ENCODE data around the gene SFXN5. TPM values are rescaled to one million over a fixed set of nuclear protein-coding genes. Genes with fewer than 3 reads are reported as not detected.
"Not testable (repeated sequence)": the region's sequence is repeated elsewhere in the genome, so short reads cannot be mapped to it uniquely, and the experiment has no call there.

Gene SFXN5, protein sequence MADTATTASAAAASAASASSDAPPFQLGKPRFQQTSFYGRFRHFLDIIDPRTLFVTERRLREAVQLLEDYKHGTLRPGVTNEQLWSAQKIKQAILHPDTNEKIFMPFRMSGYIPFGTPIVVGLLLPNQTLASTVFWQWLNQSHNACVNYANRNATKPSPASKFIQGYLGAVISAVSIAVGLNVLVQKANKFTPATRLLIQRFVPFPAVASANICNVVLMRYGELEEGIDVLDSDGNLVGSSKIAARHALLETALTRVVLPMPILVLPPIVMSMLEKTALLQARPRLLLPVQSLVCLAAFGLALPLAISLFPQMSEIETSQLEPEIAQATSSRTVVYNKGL
- total RNA-seq: 10 to 100 TPM in 1 of 2 donors, 1 to 10 TPM in 1; 7.6 to 10.3 TPM

DNA sequence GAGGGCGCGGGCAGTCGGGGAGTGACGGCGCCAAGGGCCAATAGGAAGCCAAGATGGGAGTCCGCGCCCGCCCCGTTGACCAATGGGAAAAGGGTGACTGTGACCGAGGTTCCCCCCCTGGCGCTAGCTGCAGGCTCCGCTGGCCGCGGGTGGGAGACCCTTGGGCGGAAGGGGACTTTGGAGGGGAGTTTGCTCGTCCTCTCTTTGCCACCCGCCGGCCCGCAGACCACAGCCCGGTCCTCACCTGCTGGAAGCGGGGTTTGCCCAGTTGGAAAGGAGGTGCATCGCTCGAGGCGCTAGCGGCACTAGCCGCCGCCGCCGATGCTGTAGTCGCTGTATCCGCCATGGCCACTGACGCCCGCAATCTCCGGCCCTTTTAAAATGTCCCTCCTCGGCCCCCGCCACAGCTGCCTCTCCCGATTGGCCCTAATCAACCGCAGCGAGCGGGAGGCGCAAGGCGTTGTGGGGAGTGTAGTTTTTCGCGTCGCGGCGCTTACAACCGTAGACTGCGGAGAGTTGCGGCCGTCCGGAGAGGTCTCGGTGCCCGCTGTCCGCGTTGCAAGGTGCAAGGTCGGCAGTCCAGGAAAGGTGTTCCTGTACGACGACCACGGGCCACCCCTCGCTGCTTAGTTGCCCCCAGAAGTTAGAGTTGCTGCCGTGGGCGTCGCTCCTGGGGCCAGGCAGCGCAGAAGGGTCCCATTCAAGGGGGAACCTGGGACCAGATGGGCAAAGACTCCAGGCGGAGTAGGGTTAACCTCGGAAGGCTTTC is at the start of gene SFXN5:
Gene SFXN5 (minus strand): TSS at position 353 of the 769 bp plus-strand sequence. CDS start 7 bp downstream, at position 346.
- ATAC-seq (replicated peaks): peak; percentile 96
- Mint-ChIP-seq H3K4me1 (peaks cover 20% of the 10 kb centered on the region), H3K36me3 (ENCODE audit: low read depth) (peaks cover 13% of the 10 kb centered on the region), H3K9me3 (no peaks in the 10 kb centered on the region), H3K27me3 (no peaks in the 10 kb centered on the region), H3K4me3 (peak within 1 kb of the TSS; percentile 92), H3K27ac (peak within 1 kb of the TSS; percentile 92)

DNA sequence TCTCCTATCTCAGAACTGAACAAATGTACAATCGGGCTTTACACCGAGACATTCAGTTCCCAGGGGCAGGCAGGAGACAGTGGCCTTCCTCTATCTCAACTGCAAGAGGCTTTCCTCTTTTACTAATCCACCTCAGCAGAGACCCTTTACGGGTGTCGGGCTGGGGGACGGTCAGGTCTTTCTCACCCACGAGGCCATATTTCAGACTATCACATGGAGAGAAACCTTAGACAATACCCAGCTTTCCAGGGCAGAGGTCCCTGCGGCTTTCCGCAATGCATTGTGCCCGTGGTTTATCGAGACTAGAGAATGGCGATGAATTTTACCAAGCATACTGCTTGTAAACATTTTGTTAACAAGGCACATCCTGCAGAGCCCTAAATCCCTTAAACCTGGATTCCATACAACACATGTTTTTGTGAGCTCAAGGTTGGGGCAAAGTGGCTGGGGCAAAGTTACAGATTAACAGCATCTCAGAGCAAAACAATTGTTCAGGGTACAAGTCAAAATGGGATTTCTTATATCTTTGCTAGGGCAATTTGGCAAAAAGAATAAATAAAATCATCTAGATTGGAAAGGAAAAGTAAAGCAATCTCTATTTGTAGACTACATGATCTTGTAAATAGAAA is 48.2 kb upstream of the SFXN5 start:
- not testable (repeated sequence) for H3K36me3 Mint-ChIP-seq (ENCODE audit: low read depth); H3K27ac Mint-ChIP-seq; H3K27me3 Mint-ChIP-seq; H3K4me1 Mint-ChIP-seq; ATAC-seq (replicated peaks); H3K4me3 Mint-ChIP-seq; H3K9me3 Mint-ChIP-seq

DNA sequence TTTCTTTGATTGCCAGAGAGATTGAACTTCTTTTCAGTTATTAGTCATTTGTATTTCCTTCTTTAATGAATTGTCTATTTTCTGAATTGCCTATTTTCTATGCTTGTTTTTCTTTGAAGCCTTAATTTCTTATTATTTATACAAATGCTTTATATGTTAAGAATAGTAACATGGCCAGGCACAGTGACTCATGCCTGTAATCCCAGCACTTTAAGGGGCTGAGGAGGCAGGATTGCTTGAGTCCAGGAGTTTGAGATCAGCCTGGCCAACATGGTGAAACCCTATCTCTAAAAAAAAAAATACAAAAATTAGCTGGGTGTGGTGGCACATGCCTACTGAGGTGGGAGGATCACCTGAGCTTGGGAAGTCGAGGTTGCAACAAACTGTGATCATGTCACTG is 45.9 kb upstream of the SFXN5 start:
- Mint-ChIP-seq H3K4me1 (no peaks in the 10 kb centered on the region), H3K27ac (no peak overlapping the region), H3K4me3 (no peak overlapping the region), H3K9me3 (no peaks in the 10 kb centered on the region), H3K27me3 (no peaks in the 10 kb centered on the region), H3K36me3 (ENCODE audit: low read depth) (no peaks in the 10 kb centered on the region)
- no peak for ATAC-seq (replicated peaks)

DNA sequence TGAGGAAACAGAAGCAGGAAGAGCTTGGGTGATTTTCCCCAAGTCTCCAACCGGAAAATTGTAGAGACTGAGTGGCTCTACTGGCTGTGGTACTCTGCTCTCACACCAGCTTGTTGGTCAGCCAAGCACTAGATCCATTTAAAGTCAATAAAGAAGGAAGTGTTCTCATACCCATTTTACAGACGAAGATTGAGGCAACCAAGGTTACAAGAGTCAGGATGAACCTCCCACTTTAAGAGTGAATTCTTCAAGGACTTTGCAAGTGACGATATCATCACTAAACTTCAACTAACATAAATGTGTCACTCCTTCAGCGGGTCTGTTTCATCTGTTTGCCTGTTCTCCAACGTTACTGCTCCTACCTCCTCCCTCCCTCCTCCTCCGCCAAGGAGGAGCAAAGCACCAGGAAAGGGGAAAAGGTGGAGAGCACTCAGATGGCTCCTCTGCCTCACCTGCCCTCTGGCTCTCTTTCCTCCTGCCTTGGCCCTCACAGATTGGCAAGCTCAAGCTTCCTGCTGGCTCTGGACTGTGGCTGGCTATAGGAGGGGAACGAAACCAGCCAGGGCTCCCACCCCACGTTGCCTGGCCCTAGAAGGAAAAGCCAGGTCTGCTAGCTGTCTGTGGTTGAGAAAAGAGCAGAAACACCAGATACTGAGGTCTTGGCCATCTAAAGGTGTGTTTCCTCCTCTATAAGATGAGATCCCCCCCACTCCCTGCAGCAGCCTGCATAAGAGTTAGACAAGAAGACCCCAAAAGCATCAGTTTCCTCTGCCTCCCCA is 44.9 kb upstream of the SFXN5 start:
- ATAC-seq (replicated peaks): no peak
- Mint-ChIP-seq H3K4me1 (no peaks in the 10 kb centered on the region), H3K36me3 (ENCODE audit: low read depth) (peaks cover 5% of the 10 kb centered on the region), H3K27me3 (no peaks in the 10 kb centered on the region), H3K4me3 (no peak overlapping the region), H3K9me3 (no peaks in the 10 kb centered on the region), H3K27ac (no peak overlapping the region)

DNA sequence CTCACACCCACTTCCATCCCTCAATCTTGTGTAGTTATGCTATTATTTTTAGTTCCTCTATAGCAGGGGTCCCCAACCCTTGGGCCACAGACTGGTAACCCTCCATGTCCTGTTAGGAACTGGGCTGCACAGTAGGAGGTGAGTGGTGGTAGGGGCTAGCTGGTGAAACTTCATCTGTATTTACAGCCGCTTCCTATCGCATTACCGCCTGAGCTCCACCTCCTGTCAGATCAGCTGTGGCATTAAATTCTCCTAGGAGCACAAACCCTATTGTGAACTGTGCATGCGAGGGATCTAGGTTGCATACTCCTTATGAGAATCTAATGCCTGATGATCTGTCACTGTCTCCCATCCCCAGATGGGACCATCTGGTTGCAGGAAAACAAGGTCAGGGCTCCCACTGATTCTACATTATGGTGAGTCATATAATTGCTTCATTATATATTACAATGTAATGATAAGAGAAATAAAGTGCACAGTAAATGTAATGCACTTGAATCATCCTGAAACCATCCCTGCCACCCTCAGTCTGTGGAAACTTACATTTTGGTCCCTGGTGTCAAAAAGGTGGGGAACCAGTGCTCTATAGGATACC is 42.9 kb upstream of the SFXN5 start:
- no peaks in the 10 kb centered on the region for H3K9me3 Mint-ChIP-seq
- no peaks in the 10 kb centered on the region for H3K27me3 Mint-ChIP-seq
- H3K4me1 Mint-ChIP-seq: peaks cover 7% of the 10 kb centered on the region
- H3K36me3 Mint-ChIP-seq (ENCODE audit: low read depth): peaks cover 5% of the 10 kb centered on the region
- no peak overlapping the region for H3K27ac Mint-ChIP-seq
- ATAC-seq (replicated peaks): no peak
- peak overlapping the region; percentile 29 for H3K4me3 Mint-ChIP-seq

DNA sequence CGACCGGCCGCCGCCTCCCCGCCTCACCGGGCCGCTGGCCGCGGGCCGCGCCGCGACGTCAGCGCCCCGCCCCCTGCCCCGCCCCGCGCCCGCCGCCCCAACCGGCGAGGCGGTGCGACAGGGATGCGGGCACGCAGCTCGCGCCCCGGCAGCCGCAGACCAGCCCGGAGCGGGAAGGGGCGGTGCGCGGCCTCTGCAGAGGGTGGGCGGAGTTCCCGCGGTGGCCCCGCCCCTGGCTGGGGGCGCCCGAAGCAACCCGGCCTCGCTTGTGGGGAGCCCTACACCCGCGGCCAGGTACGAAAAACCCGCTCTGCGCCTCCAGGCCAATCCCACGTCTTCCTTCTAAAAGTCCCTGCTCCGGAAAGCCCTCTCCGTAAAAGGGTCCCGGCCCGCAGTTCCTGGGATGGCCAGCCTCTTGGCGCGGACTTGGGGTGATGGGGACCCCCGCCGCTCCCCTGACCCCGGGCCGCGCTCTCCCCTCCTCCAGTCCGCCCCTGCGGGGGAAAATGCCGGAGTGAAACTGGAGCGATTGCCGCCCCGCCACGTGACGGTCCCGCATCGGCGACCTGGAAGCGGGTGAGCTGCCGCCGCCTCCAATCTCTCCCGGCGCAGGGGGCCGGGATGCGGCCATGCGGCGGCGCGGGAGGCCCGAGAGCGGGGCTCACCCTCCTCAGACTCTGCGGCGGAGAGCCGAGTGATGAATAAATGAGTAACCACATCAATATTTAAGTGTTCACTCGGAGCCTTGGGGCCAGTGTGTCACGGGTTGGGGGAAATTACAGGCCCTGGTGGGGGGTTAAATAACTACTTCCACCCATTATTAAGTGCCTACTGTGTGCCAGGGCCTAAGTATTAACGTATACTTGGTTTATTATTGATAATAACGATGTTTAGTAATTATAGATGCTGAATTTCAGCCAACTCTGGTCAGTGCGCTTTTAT is 41.7 kb upstream of the SFXN5 start, which contains the start of gene RAB11FIP5:
Gene RAB11FIP5 (minus strand): TSS at position 36 of the 942 bp plus-strand sequence. CDS start 171 bp downstream, outside the sequence.
- Mint-ChIP-seq H3K27ac (peak within 1 kb of the TSS; percentile 91), H3K27me3 (no peaks in the 10 kb centered on the region), H3K4me3 (peak within 1 kb of the TSS; percentile 92), H3K9me3 (no peaks in the 10 kb centered on the region), H3K36me3 (ENCODE audit: low read depth) (peaks cover 5% of the 10 kb centered on the region), H3K4me1 (peaks cover 12% of the 10 kb centered on the region)
- ATAC-seq (replicated peaks): peak; percentile 82

DNA sequence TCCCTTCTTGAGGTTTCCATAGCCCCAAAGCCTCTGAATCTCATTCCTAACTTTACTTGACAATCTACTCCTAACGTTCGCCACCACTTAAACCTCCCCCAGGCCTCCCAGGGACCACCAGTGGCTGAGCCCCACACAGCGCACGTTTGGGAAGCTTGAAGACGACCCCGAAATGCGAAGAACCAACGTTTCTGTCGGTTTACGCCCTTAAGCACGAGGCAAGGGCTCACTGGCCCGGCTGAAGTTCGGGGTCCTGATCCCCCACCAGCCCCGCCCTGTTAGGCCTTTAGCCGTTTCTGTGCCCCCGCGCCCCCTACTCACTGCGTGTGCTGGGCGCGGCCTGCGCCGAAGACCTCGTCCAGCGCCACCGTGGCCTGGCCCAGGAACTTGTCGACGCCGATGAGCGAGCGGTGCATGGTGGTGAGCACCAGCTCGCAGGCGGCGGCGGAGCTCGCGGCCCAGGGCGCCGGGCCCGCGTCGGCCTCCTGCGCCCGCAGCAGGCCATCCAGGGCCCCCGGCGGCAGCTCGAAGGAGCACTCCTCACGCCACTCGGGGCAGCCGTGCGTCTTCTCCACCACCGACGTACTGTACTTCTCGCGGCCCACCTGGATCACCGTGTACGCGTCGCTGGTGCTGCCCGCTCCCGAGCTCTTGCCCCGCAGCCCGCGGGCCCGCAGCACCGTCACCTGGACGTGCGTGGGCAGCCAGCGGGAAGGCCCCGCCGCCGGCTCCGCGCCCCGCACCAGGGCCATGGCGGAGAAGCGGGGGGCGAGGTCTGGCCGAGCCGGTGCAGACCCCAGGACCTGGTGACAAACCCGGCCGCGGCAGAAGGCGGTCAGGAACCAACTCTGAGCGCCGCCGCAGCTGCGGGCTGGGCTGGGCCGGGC is 40.8 kb upstream of the SFXN5 start:
- peak overlapping the region; percentile 92 for H3K4me3 Mint-ChIP-seq
- H3K27me3 Mint-ChIP-seq: no peaks in the 10 kb centered on the region
- H3K4me1 Mint-ChIP-seq: peaks cover 20% of the 10 kb centered on the region
- no peaks in the 10 kb centered on the region for H3K9me3 Mint-ChIP-seq
- peak overlapping the region; percentile 91 for H3K27ac Mint-ChIP-seq
- peaks cover 5% of the 10 kb centered on the region for H3K36me3 Mint-ChIP-seq (ENCODE audit: low read depth)
- ATAC-seq (replicated peaks): peak; percentile 34

DNA sequence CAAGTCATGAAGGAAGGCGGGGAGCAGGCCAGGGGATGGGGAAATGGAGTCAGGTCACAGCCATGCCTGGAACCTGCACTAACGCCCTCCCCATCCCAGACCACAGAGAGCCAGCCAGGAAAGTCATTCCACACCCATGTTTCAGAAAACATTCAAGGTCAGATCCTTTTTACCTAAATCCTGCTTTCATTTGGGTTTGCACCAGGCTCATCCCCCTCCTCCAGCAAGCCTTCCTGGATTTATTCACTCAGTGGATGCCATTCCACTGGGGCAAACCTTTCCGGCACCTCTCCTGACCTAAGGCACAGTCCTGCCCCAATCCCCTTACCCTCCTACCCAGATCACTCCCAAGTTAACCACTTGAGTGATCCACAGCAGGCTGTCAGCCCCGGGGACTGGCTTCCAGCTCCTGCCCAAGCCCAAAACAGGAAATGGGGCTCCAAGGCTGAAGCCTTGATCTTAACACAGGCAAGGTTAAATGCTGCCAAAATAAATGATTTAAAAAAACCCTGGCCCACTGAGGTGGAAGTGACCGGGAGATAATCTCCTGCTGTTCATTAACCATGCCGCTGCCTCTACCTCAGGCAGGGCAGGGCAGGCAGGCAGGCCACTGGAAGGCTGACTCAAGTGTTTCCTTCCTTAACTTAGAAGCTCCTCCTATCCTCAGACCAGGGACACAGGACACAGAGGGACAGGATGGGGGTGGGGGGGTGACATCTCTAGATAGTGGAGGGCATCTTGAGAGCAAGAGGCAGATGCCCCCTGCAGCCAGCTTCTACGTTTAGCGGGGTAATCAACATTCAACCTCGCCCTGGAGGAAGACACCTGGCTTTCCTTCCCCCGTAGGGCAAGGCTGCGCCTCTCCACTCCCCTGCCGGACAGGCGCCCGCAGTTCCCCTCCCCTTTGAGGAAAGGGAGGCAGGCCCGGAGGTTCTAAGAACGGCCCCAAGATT is 39.8 kb upstream of the SFXN5 start:
- peak overlapping the region; percentile 92 for H3K4me3 Mint-ChIP-seq
- peak overlapping the region; percentile 91 for H3K27ac Mint-ChIP-seq
- peak; percentile 23 for ATAC-seq (replicated peaks)
- no peaks in the 10 kb centered on the region for H3K27me3 Mint-ChIP-seq
- peaks cover 28% of the 10 kb centered on the region for H3K4me1 Mint-ChIP-seq
- H3K9me3 Mint-ChIP-seq: no peaks in the 10 kb centered on the region
- peaks cover 5% of the 10 kb centered on the region for H3K36me3 Mint-ChIP-seq (ENCODE audit: low read depth)

DNA sequence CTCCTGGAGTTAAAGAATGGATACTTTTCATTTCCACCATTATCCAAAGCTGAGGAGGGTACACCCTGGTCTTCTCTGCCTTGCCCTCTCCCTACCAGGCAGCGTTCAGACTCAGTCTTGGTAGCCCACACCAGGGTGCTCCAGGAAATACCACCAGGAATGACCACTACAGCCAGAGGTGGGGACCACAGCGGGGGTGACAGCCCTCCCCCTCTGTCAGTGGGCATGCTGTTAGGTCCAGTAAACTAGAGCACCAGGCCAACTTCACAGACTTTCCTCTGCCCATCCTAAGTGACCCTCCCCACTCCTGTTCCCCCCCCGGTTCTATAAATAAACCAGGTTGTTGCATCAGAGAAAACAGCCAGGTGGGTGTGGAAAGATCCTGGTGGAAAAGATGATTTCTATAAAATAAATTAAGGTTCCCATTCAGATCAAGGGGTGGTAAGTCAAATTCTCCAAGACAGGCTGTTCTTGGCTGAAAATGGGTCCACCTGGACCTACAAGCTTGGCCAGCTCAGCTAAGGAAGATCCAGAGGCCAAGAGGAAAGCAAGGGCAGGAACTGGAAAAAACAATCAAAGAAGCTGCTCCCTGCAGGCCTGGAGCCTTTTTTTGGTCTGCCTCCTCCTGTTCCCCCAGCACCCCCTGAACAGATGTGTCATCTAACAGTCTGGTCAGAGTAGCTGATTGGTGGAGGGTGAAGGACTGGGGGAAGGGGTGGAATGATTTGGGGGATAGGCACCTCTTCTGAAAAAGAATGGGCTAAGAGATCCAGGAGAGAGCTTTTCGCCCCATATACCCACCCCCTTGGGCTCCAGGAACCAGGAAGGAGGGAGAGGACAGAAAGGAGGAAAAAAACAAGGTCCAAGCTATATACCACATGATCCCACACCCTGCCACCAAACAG is 38.9 kb upstream of the SFXN5 start:
- ATAC-seq (replicated peaks): no peak
- peaks cover 5% of the 10 kb centered on the region for H3K36me3 Mint-ChIP-seq (ENCODE audit: low read depth)
- peaks cover 35% of the 10 kb centered on the region for H3K4me1 Mint-ChIP-seq
- no peaks in the 10 kb centered on the region for H3K27me3 Mint-ChIP-seq
- peak overlapping the region; percentile 91 for H3K27ac Mint-ChIP-seq
- H3K4me3 Mint-ChIP-seq: peak overlapping the region; percentile 92
- no peaks in the 10 kb centered on the region for H3K9me3 Mint-ChIP-seq

DNA sequence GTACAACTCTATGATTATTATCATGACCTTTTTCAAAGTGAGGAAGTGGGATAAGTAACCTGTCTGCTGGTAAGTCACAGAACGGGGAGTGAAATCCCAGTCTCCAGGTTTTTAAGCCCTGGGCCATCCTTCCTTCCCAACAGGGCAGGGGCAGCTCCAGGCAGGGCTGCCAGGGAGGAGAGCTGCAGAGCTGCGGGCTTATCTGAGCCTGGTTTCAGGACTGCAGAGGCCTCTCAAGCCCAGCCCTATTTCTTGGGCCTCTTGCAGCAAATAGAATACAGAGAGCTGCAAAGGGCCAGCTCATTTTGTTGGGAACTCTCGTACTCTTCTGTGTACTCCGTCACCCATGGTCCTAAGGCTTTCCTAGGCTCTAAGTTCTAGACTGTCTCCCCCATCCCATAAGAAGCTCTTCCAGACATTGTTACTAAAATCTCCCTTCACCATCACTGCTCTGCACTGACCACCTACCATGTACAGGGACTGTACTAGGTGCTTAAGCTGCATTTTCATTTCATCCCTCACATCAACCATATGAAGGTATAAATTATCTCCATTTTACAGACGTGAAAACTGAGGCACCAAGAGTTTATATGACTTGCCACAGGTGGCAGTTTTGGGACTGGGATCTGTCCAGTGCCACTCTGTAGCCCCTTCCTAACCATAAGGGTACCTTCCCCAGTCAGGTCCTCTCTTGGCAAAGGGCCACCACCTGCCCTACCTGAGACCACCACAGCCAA is 38.1 kb upstream of the SFXN5 start:
- Mint-ChIP-seq H3K9me3 (no peaks in the 10 kb centered on the region), H3K4me1 (peaks cover 40% of the 10 kb centered on the region), H3K27me3 (no peaks in the 10 kb centered on the region), H3K27ac (no peak overlapping the region), H3K36me3 (ENCODE audit: low read depth) (peaks cover 5% of the 10 kb centered on the region), H3K4me3 (peak overlapping the region; percentile 92)
- ATAC-seq (replicated peaks): no peak
